Vagina (tissue), 2 donors: ENCODE measurements around the gene VPS45.

Experiments used
- CTCF ChIP-seq, 3 experiments: fragments of 450-650 bp in 2 of 3; fragments of 200-600 bp in 1 of 3; sonication (generic) in 1 of 3; IDR thresholded peaks; one replicate each; pipeline ENCODE4 v1.5.1; 2017 to 2019; ENCODE audit warnings: antibody characterized with exemption in 3 of 3, mild to moderate bottlenecking in 2 of 3, moderate library complexity in 2 of 3
- POLR2A ChIP-seq, 2 donors: fragments of 450-650 bp; IDR thresholded peaks; one replicate each; pipeline ENCODE4 v1.6.1; 2017; ENCODE audit warnings: antibody characterized with exemption in 2 of 2, mild to moderate bottlenecking in 2 of 2, moderate library complexity in 2 of 2

- TF ChIP-seq CTCF (IDR thresholded peaks at IDR 0.05) (no peak), POLR2A (IDR thresholded peaks at IDR 0.05) (no peak)
Observed at GRCh38 chr1:150126811-150127210, 59.2 kb downstream of the VPS45 start.
